Measurements from ENCODE around the gene SERBP1. TPM values are rescaled to one million over a fixed set of nuclear protein-coding genes. Genes with fewer than 3 reads are reported as not detected.

Gene SERBP1
- 156 and 291 TPM in 2 replicates for total RNA-seq (2014; rRNA removed; shearing (Covaris generic); ENCODE audit: low replicate concordance)

DNA sequence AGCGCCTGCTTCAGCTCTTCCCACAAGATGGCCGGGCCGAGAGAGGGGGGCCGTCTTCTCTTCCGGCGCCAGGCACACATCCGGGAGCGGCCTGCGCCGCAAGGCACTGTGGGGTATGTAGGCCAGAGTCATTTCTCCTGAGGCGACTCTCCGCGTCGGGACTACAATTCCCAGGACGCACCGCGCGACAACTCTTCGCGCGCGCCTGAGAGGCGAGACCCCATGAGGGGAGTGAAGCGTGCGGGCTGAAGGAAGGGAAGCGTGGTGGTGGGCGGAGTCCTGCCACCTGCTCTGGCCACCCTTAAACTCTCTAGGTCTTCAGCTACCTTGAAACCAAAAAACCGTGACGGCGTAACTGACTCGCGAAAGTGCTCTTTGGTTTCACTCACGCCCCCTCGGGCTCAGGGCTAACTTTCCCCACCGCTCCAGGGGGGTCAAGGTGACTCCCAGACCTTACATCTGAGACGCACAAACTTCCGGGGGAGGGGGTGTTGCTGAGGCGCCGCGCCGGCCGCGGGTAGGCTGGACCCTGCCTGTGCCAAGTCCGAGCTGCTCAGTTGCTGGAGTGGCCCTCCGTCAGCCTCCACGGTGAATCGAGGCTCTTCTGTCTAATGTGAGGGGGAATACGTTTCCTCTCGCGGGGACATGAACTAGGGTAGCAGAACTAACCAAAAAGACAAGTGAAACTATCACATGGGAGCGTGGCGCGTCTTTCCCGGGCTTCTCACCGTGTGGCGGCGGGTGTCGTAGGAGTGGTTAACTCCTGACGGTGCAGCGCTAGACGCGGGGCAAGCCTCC, at the start of gene SERBP1:
SERBP1 (minus strand) TSS at position 45 of the 798 bp plus-strand sequence. CDS start 102 bp downstream, outside the sequence.
- no peaks in the 10 kb centered on the region for H3K27me3 ChIP-seq (ENCODE audit: low read length)
- H3K79me2 ChIP-seq (ENCODE audit: low read length) = peaks cover 46% of the 10 kb centered on the region
- H3K9me3 ChIP-seq (ENCODE audit: low read length) = no peaks in the 10 kb centered on the region
- peak within 1 kb of the TSS; percentile 98 for H3K9ac ChIP-seq (ENCODE audit: low read length)
- no peaks in the 10 kb centered on the region for H3K9me2 ChIP-seq (replicated peaks; ENCODE audit: insufficient read depth, low read length)
- H3K4me1 ChIP-seq (ENCODE audit: low read length) = peaks cover 46% of the 10 kb centered on the region
- peak within 1 kb of the TSS; percentile 78 for H3K27ac ChIP-seq (ENCODE audit: low read length)
- peak within 1 kb of the TSS; percentile 85 for H3K4me2 ChIP-seq (ENCODE audit: low read depth, low read length, poor library complexity, severe bottlenecking)
- peaks cover 42% of the 10 kb centered on the region for H3K36me3 ChIP-seq (ENCODE audit: insufficient read depth, low read length)
- H3K4me3 ChIP-seq (ENCODE audit: low read length) = peak within 1 kb of the TSS; percentile 90
- DNase-seq = peak; percentile 99
- peaks cover 42% of the 10 kb centered on the region for H4K20me1 ChIP-seq (ENCODE audit: insufficient read depth, low read depth, low read length)
- peak within 1 kb of the TSS; percentile 96 for H2AFZ ChIP-seq (ENCODE audit: low read length)

DNA sequence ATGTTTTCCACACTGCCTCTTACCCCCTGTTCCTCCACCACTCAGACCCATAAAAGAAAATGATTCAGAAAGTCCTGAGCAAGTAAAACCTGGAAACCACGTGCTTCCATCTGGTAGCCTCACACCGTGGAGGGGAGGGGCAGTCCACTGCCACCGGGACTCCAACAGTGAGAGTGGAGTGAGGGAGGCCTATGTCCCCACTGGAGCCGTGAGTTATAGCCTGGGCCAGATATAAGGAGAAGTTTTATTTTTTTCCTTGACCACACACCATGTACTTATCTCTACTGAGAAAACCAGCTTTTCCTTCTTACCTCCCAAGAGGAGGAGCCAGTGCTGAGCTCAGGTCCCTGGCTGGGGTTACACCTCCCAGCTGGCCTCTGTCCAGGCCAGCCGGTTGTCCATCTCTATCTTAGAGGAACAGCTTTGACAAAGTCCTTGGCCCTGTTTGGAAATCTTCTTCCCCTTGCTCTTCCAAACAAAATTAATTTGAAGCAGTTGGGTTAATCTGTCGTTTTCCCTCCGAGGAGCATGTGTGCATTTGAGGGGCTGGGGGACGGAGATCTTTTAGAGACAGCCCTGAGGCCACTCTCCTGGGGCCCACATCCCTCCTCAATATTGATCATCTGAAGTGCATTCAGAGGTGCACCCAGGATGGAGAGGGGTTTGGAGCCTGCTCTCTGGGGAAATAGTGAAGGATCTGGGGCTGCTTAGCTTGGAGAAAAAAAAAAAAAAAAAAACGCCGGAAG, 49.1 kb upstream of the SERBP1 start:
- Histone ChIP-seq H2AFZ (ENCODE audit: low read length) (no peak overlapping the region), H3K79me2 (ENCODE audit: low read length) (no peaks in the 10 kb centered on the region), H3K9me3 (ENCODE audit: low read length) (no peaks in the 10 kb centered on the region), H3K9ac (ENCODE audit: low read length) (no peak overlapping the region), H3K4me3 (ENCODE audit: low read length) (no peak overlapping the region), H4K20me1 (ENCODE audit: insufficient read depth, low read depth, low read length) (no peaks in the 10 kb centered on the region), H3K4me1 (ENCODE audit: low read length) (no peaks in the 10 kb centered on the region), H3K9me2 (replicated peaks; ENCODE audit: insufficient read depth, low read length) (no peaks in the 10 kb centered on the region), H3K27ac (ENCODE audit: low read length) (no peak overlapping the region), H3K27me3 (ENCODE audit: low read length) (no peaks in the 10 kb centered on the region), H3K4me2 (ENCODE audit: low read depth, low read length, poor library complexity, severe bottlenecking) (no peak overlapping the region), H3K36me3 (ENCODE audit: insufficient read depth, low read length) (no peaks in the 10 kb centered on the region)
- no peak for DNase-seq

DNA sequence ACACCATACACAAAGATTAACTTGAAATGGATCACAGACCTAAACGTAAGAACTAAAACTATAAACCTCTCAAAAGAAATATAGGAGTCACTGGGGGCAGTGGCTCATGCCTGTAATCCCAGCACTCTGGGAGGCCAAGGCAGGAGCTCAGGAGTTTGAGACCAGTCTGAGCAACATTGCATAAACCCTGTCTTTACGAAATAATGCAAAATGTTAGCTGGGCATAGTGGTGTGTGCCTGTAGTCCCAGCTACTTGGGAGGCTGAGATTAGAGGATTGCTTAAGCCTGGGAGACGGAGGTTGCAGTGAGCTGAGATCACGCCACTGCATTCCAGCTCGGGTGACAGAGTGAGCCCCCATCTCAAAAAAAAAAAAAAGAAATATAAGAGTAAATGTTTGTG, 46.7 kb upstream of the SERBP1 start:
- H3K79me2 ChIP-seq (ENCODE audit: low read length) = no peaks in the 10 kb centered on the region
- no peak overlapping the region for H3K27ac ChIP-seq (ENCODE audit: low read length)
- H3K4me1 ChIP-seq (ENCODE audit: low read length) = no peaks in the 10 kb centered on the region
- H3K9ac ChIP-seq (ENCODE audit: low read length) = no peak overlapping the region
- H3K27me3 ChIP-seq (ENCODE audit: low read length) = no peaks in the 10 kb centered on the region
- H3K36me3 ChIP-seq (ENCODE audit: insufficient read depth, low read length) = no peaks in the 10 kb centered on the region
- H3K4me2 ChIP-seq (ENCODE audit: low read depth, low read length, poor library complexity, severe bottlenecking) = no peak overlapping the region
- H4K20me1 ChIP-seq (ENCODE audit: insufficient read depth, low read depth, low read length) = no peaks in the 10 kb centered on the region
- no peak for DNase-seq
- no peaks in the 10 kb centered on the region for H3K9me3 ChIP-seq (ENCODE audit: low read length)
- H2AFZ ChIP-seq (ENCODE audit: low read length) = no peak overlapping the region
- H3K9me2 ChIP-seq (replicated peaks; ENCODE audit: insufficient read depth, low read length) = no peaks in the 10 kb centered on the region
- H3K4me3 ChIP-seq (ENCODE audit: low read length) = no peak overlapping the region

DNA sequence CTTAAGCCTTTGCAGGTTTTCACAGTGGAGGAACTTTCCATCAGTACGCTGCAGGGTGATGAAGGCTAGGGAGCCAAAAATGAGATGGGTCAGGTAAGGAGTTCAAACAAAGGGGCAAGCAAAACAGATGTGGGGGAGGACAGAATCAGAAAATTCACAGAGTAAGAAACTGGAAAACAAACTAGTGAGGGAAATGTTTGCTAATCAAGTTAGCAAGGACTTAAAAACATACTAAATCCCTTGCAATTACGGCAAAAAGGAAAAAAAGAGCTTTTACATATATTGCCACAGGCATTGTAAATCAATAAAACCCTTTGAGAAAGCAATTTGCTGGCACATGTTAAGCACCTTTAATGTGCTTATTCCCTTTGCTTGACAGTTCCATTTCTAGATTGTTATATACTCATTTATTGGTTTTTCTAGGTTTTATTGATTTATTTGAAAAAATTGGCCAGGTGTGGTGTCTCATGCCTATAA, 45.8 kb upstream of the SERBP1 start:
- H3K36me3 ChIP-seq (ENCODE audit: insufficient read depth, low read length) = no peaks in the 10 kb centered on the region
- no peak overlapping the region for H3K27ac ChIP-seq (ENCODE audit: low read length)
- H2AFZ ChIP-seq (ENCODE audit: low read length) = no peak overlapping the region
- no peak overlapping the region for H3K4me2 ChIP-seq (ENCODE audit: low read depth, low read length, poor library complexity, severe bottlenecking)
- no peaks in the 10 kb centered on the region for H3K27me3 ChIP-seq (ENCODE audit: low read length)
- H3K9me3 ChIP-seq (ENCODE audit: low read length) = no peaks in the 10 kb centered on the region
- no peak for DNase-seq
- no peaks in the 10 kb centered on the region for H3K79me2 ChIP-seq (ENCODE audit: low read length)
- H3K4me3 ChIP-seq (ENCODE audit: low read length) = no peak overlapping the region
- H4K20me1 ChIP-seq (ENCODE audit: insufficient read depth, low read depth, low read length) = no peaks in the 10 kb centered on the region
- H3K9ac ChIP-seq (ENCODE audit: low read length) = no peak overlapping the region
- H3K4me1 ChIP-seq (ENCODE audit: low read length) = no peaks in the 10 kb centered on the region
- H3K9me2 ChIP-seq (replicated peaks; ENCODE audit: insufficient read depth, low read length) = no peaks in the 10 kb centered on the region

DNA sequence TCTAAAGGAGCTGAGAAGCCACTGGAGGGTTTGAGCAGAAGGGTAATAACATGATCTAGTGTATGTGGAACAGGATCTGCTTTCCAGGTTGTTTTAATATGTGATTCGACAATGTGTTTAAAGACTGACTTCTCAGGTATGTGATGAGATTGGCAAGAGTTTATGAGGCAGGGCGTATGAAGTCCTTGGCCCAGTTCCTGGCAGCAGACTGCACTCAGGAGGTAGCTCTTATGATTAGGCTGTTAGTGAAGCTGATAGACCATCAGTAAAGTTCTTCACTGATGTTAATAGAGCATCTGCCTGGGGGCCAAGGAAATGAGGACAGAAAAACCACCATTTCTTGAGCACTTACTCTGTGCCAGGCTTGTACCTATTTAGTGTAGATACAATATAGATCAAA, 41.9 kb upstream of the SERBP1 start:
- no peaks in the 10 kb centered on the region for H3K9me3 ChIP-seq (ENCODE audit: low read length)
- H3K27me3 ChIP-seq (ENCODE audit: low read length) = no peaks in the 10 kb centered on the region
- H3K4me3 ChIP-seq (ENCODE audit: low read length) = no peak overlapping the region
- no peaks in the 10 kb centered on the region for H3K36me3 ChIP-seq (ENCODE audit: insufficient read depth, low read length)
- H3K9me2 ChIP-seq (replicated peaks; ENCODE audit: insufficient read depth, low read length) = no peaks in the 10 kb centered on the region
- H2AFZ ChIP-seq (ENCODE audit: low read length) = no peak overlapping the region
- H3K4me2 ChIP-seq (ENCODE audit: low read depth, low read length, poor library complexity, severe bottlenecking) = no peak overlapping the region
- H3K9ac ChIP-seq (ENCODE audit: low read length) = no peak overlapping the region
- no peaks in the 10 kb centered on the region for H3K4me1 ChIP-seq (ENCODE audit: low read length)
- DNase-seq = no peak
- H4K20me1 ChIP-seq (ENCODE audit: insufficient read depth, low read depth, low read length) = no peaks in the 10 kb centered on the region
- H3K27ac ChIP-seq (ENCODE audit: low read length) = no peak overlapping the region
- no peaks in the 10 kb centered on the region for H3K79me2 ChIP-seq (ENCODE audit: low read length)

DNA sequence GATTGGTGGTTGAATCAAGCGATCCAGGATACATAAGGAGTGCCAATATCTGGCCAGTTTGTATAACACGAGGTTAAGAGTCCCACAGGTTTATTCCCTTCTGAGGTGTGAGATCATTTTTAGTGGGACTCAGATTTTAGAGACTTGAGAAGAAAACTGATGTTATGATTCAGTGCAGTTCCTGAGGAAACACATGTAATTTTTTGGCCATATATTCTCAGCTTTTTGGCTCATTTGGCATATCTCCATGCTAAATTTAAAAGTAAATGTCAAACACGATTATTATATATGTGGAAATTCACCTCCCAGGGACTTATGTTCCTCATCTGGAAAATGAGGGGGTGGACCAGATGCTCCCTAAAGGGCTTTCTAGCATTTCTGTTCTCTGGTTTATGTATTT, 39.2 kb upstream of the SERBP1 start:
- Histone ChIP-seq H3K4me2 (ENCODE audit: low read depth, low read length, poor library complexity, severe bottlenecking) (no peak overlapping the region), H3K27me3 (ENCODE audit: low read length) (no peaks in the 10 kb centered on the region), H3K4me1 (ENCODE audit: low read length) (no peaks in the 10 kb centered on the region), H3K9me3 (ENCODE audit: low read length) (no peaks in the 10 kb centered on the region), H3K9ac (ENCODE audit: low read length) (no peak overlapping the region), H3K9me2 (replicated peaks; ENCODE audit: insufficient read depth, low read length) (no peaks in the 10 kb centered on the region), H2AFZ (ENCODE audit: low read length) (no peak overlapping the region), H3K4me3 (ENCODE audit: low read length) (no peak overlapping the region), H3K79me2 (ENCODE audit: low read length) (no peaks in the 10 kb centered on the region), H3K36me3 (ENCODE audit: insufficient read depth, low read length) (no peaks in the 10 kb centered on the region), H3K27ac (ENCODE audit: low read length) (no peak overlapping the region), H4K20me1 (ENCODE audit: insufficient read depth, low read depth, low read length) (no peaks in the 10 kb centered on the region)
- no peak for DNase-seq

DNA sequence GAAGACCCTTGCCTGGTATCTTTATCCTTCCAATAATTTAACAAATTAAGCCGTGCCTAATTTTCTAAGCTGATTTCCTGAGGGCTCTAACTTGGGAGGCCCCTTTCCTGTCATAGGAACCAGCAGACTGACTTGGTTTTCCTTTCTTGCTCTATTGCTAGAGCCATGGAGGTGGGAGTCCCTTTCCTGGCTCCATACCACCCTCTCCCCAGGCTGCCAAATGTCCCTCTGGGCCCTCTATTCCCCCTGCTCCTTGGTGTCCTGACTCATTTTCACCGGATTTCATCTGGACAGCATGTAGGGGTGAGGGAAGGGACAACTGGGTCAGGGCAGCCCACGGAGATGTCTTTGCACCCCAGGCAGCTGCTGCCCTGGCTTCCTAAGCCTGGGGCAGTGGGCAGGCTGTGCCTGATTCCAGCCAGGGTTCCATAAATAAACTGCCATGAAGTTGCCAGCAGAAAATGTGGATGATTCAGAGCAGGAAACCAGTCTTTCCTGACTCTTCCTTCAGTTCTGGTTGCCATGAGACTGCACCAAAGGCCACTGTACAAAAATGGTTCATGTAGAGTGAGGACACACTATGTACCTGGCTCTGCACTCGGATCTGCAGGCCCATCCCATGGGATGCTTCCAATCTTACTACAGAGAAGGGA, 38.0 kb upstream of the SERBP1 start:
- H2AFZ ChIP-seq (ENCODE audit: low read length) = no peak overlapping the region
- no peaks in the 10 kb centered on the region for H3K4me1 ChIP-seq (ENCODE audit: low read length)
- no peaks in the 10 kb centered on the region for H3K27me3 ChIP-seq (ENCODE audit: low read length)
- no peak for DNase-seq
- H3K4me2 ChIP-seq (ENCODE audit: low read depth, low read length, poor library complexity, severe bottlenecking) = no peak overlapping the region
- H3K4me3 ChIP-seq (ENCODE audit: low read length) = no peak overlapping the region
- no peak overlapping the region for H3K9ac ChIP-seq (ENCODE audit: low read length)
- no peaks in the 10 kb centered on the region for H3K79me2 ChIP-seq (ENCODE audit: low read length)
- no peaks in the 10 kb centered on the region for H3K36me3 ChIP-seq (ENCODE audit: insufficient read depth, low read length)
- no peaks in the 10 kb centered on the region for H4K20me1 ChIP-seq (ENCODE audit: insufficient read depth, low read depth, low read length)
- H3K27ac ChIP-seq (ENCODE audit: low read length) = no peak overlapping the region
- no peaks in the 10 kb centered on the region for H3K9me2 ChIP-seq (replicated peaks; ENCODE audit: insufficient read depth, low read length)
- H3K9me3 ChIP-seq (ENCODE audit: low read length) = no peaks in the 10 kb centered on the region

DNA sequence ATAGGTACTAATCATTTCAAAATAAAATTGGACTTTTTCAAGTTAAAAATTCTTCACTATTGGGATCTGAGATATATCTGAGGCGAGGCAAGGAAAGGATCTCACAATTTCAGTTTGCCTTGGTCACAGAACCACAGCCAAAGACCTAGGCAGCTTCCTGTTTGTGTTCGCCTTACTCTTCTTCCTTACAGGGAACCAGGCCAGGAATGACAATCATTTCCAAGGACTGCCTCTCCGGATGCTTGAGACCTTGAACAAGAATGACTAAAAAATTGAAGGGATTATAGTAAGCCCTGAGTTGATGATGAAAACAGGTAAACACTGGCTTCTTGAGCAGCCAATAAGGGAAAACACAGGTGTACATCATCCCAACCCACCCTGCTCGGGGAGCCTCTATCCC, 35.2 kb upstream of the SERBP1 start:
- Histone ChIP-seq H3K79me2 (ENCODE audit: low read length) (no peaks in the 10 kb centered on the region), H3K9me3 (ENCODE audit: low read length) (no peaks in the 10 kb centered on the region), H3K4me1 (ENCODE audit: low read length) (no peaks in the 10 kb centered on the region), H3K36me3 (ENCODE audit: insufficient read depth, low read length) (no peaks in the 10 kb centered on the region), H2AFZ (ENCODE audit: low read length) (no peak overlapping the region), H3K9me2 (replicated peaks; ENCODE audit: insufficient read depth, low read length) (no peaks in the 10 kb centered on the region), H3K27me3 (ENCODE audit: low read length) (no peaks in the 10 kb centered on the region), H3K4me3 (ENCODE audit: low read length) (no peak overlapping the region), H3K9ac (ENCODE audit: low read length) (no peak overlapping the region), H3K4me2 (ENCODE audit: low read depth, low read length, poor library complexity, severe bottlenecking) (no peak overlapping the region), H3K27ac (ENCODE audit: low read length) (no peak overlapping the region), H4K20me1 (ENCODE audit: insufficient read depth, low read depth, low read length) (no peaks in the 10 kb centered on the region)
- DNase-seq = no peak
